Measurements from ENCODE around the gene ABT1.

DNA sequence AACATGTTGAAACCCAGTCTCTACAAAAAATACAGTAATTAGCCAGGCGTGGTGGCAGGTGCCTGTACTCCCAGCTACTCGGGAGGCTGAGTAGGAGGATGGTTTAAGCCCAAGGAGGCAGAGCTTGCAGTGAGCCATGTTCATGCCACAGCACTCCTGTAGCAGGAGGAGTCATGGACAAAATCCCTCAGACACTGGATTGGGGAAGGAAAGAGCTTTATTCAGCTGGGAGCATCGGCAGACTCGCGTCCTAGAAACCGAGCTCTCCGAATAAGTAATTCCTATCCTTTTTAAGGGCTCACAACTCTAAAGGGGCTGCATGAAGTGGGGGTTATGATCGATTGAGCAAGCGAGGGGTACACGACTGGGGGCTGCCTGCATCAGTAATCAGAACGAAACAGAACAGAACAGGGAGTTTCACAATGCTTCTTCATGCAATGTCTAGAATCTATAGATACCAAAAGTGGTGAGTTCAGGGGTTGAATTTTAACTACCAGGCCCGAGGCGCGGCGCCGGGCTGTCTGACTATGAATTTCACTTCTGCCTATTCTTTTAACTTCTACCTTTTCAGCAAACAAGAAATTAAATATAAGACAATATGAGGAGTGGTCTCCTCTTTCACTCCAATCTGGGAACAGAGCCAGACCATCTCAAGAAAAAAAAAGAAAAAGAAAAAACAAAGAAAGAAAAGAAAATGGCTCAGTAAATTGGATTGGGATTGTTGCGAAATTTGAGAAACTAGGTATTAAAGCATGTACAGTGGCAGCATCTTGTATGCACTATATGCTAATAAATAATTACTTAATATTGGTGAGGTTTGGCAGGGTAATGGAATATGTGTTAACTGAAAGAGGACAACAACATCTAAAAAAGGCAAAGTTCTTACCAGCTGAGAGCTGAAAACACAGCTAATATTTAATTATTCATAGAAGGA, 35.0 kb upstream of the ABT1 start:
- TF ChIP-seq, protein P1, sequence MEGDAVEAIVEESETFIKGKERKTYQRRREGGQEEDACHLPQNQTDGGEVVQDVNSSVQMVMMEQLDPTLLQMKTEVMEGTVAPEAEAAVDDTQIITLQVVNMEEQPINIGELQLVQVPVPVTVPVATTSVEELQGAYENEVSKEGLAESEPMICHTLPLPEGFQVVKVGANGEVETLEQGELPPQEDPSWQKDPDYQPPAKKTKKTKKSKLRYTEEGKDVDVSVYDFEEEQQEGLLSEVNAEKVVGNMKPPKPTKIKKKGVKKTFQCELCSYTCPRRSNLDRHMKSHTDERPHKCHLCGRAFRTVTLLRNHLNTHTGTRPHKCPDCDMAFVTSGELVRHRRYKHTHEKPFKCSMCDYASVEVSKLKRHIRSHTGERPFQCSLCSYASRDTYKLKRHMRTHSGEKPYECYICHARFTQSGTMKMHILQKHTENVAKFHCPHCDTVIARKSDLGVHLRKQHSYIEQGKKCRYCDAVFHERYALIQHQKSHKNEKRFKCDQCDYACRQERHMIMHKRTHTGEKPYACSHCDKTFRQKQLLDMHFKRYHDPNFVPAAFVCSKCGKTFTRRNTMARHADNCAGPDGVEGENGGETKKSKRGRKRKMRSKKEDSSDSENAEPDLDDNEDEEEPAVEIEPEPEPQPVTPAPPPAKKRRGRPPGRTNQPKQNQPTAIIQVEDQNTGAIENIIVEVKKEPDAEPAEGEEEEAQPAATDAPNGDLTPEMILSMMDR (IDR thresholded peaks at IDR 0.05): no peak
- TF ChIP-seq POLR2A (IDR thresholded peaks at IDR 0.05): no peak

All from heart left ventricle (tissue), 13 donors.